ENCODE data around the gene ZPR1. TPM values are rescaled to one million over a fixed set of nuclear protein-coding genes. Genes with fewer than 3 reads are reported as not detected.
A peak's percentile ranks its signal among the peaks of the same experiment; 100 is the strongest.
"Not testable (repeated sequence)": the region's sequence is repeated elsewhere in the genome, so short reads cannot be mapped to it uniquely, and the experiment has no call there.

The ZPR1 gene
- total RNA-seq = 10 to 100 TPM; 21.7 to 33.8 (median 26.1) TPM

- DNase-seq (ENCODE audit: low spot score in 2 of 2) = peak; percentile 76 to 97
Observed at GRCh38 chr11:116787786-116788486, at the start of gene ZPR1. Gene ZPR1, minus strand, starts transcription at chr11:116788023. Its CDS starts 33 bp downstream, at chr11:116787990.

GRCh38 chr11:116836632-116836991, 48.8 kb upstream of the ZPR1 start:
- whole genome bisulfite sequencing, 2 donors = 84 to 95% methylated on average over 7 of the region's 7 CpGs
- H3K4me3 ChIP-seq (ENCODE audit: low read depth, poor library complexity, severe bottlenecking) = no peak overlapping the region
- DNase-seq (ENCODE audit: low spot score in 2 of 2) = no peak
- intact Hi-C loops (cut with DNase I; ENCODE audit: low total_unique reads) = no loop called here
- TF ChIP-seq CTCF (IDR thresholded peaks at IDR 0.05) (no peak), POLR2A (IDR thresholded peaks at IDR 0.05) (no peak)

More at GRCh38 chr11:116787786-116788486, at the start of gene ZPR1:
- intact Hi-C loops (cut with DNase I; ENCODE audit: low total_unique reads) = no loop called here
- 1 to 2% methylated on average over 35 to 46 of the region's 56 CpGs for WGBS, 2 donors
- TF ChIP-seq CTCF (IDR thresholded peaks at IDR 0.05) (no peak), POLR2A (IDR thresholded peaks at IDR 0.05) (peak in 1 of 2 donors; percentile 27)
- peak within 1 kb of the TSS; percentile 96 for H3K4me3 ChIP-seq (ENCODE audit: low read depth, poor library complexity, severe bottlenecking)

- peak; percentile 61 to 92 for DNase-seq (ENCODE audit: low spot score in 2 of 2)
- TF ChIP-seq POLR2A (IDR thresholded peaks at IDR 0.05) (no peak), CTCF (IDR thresholded peaks at IDR 0.05) (no peak)
Observed at GRCh38 chr11:116835791-116836631, 48.2 kb upstream of the ZPR1 start.

GRCh38 chr11:116835042-116835772, 47.4 kb upstream of the ZPR1 start:
- TF ChIP-seq POLR2A (IDR thresholded peaks at IDR 0.05) (no peak), CTCF (IDR thresholded peaks at IDR 0.05) (no peak)
- 46 to 50% methylated on average over 28 of the region's 28 CpGs for WGBS, 2 donors
- intact Hi-C loops (cut with DNase I; ENCODE audit: low total_unique reads) = no loop called here
- no peak for DNase-seq (ENCODE audit: low spot score in 2 of 2)
- H3K4me3 ChIP-seq (ENCODE audit: low read depth, poor library complexity, severe bottlenecking) = no peak overlapping the region

More at GRCh38 chr11:116835791-116836631, 48.2 kb upstream of the ZPR1 start:
- 15 to 23% methylated on average over 29 to 48 of the region's 57 CpGs for WGBS, 2 donors
- intact Hi-C loops (cut with DNase I; ENCODE audit: low total_unique reads) = no loop called here
- no peak overlapping the region for H3K4me3 ChIP-seq (ENCODE audit: low read depth, poor library complexity, severe bottlenecking)

- WGBS, 2 donors = 80 to 86% methylated on average over 11 to 12 of the region's 13 CpGs
- intact Hi-C loops (cut with DNase I; ENCODE audit: low total_unique reads); H3K4me3 ChIP-seq (ENCODE audit: low read depth, poor library complexity, severe bottlenecking); DNase-seq (ENCODE audit: low spot score in 2 of 2): not testable (repeated sequence)
Observed at GRCh38 chr11:116834535-116835041, 46.8 kb upstream of the ZPR1 start.
